ENCODE results near the gene FAM78A. TPM values are rescaled to one million over a fixed set of nuclear protein-coding genes. Genes with fewer than 3 reads are reported as not detected.

The FAM78A gene
- total and polyA plus RNA-seq, 2 of the 8 experiments (the other 6 are each of a cell fraction or from before 2014, with no cell fraction given) = 3.1 TPM

DNA sequence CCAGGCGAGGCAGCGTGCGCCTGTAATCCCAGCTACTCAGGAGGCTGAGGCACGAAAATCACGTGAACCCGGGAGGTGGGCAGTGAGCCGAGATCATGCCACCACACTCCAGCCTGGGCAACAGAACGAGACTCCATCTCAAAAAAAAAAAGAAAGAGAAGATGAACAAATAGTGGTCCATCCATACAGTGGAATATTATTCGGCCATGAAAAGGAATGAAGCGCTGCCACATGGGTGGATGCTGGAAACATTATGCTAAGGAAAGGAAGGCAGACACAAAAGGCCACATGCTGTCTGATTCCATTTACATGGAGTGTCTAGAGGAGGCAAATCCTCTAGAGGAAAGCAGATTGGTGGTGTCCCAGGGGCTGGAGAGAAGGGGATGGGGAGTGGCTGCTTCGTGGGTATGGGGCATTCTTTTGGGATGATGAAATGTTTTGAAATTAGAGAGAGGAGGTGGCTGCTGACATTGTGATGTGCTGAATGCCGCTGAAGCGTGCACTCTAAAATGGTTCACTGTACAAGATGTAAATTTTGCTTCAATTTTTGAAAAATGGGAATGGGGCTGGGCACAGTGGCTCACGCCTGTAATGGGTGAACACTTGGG lies 30.2 kb upstream of the FAM78A start (continued):
- TF ChIP-seq SIRT6 (IDR thresholded peaks at IDR 0.05; ENCODE audit: low read length) (no peak), EP300 (IDR thresholded peaks at IDR 0.05; ENCODE audit: borderline replicate concordance in 1 of 2, low read depth in 2 of 2, low read length in 2 of 2) (no peak)

All from H1 (cell line).